HG03460 (cell line): ENCODE measurements around the gene BHLHA15.

Source experiments
- ATAC-seq: cut with Tn5 transposase; IDR thresholded peaks from one replicate; pipeline ENCODE4 v1.9.1; 2021; ENCODE audit not compliant: unreplicated experiment

The BHLHA15 gene

DNA sequence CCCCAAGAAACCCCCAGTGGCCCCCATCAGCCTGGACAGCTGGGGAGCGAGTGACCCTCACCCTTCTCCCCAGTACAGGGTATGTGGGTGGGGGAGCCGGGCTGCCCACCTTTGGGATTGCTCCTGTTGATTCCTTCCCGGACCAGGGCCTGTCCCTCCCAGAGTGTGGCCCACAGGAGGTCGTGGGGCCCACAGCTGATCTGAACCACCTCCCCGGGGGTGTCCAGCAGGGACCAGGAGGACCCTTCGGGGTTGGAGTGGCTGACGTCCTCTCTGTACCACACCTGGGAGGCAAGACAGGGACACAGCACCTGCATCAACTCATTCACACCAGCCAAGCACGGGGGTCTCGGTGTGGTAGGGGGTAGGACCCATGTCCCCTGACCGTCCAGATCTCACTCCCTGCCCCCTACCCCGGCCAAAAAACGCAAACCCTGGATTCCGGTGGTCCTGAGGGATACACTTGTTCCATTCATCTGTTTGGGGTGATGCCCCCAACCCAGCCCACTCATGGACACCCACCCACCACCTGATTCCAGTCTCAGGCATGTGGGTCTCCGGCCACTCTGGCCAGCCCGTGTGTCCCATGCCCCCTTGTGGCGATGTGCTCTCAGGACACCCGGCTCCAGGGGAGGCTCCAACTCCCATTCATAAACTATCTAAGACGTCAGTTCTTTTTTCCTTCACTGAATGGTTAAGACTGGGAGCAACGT is 29.9 kb downstream of the BHLHA15 start:
- no peak for ATAC-seq

DNA sequence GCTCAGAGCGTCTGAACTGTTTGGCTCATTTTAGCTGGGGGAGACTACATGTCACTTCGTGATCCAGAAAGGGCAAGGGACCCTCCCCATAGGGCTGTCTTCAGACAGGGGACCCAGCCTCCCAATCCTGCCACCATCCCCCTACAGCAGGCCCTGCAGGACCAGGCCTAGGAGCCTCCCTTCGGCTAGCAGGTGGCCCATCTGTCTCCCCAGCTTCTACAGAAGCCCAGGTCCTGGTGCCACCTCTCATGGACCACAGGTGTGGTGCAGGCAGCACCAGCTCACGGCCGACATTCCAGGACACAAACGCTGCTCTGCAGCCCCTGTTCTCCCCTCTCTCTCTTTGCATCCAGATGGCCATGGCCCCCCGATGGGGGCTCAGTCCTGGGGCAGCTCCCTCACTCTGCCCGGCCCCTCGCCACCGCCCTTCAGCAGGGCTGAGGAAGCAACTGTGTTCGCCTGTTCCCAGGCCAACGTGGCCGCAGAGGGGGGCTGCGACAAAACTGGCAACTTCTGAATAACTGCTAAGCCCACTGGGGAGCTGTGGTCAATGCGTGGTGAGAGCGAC is 30.5 kb downstream of the BHLHA15 start:
- ATAC-seq = no peak

DNA sequence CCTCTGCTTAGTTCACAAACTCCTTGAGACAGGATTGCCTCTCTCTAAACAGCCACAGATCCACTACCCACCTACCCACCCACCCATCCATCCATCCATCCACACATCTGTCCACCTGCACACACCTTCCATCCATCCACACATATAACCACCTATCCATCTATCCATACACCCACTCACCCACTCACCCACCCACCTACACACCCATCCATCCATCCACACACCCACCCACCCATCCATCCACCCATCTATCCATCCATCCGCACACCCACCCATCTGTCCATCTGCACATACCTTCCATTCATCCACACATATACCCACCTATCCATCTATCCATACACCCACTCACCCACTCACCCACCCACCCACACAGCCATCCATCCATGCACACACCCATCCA is 31.1 kb downstream of the BHLHA15 start:
- ATAC-seq = no peak

DNA sequence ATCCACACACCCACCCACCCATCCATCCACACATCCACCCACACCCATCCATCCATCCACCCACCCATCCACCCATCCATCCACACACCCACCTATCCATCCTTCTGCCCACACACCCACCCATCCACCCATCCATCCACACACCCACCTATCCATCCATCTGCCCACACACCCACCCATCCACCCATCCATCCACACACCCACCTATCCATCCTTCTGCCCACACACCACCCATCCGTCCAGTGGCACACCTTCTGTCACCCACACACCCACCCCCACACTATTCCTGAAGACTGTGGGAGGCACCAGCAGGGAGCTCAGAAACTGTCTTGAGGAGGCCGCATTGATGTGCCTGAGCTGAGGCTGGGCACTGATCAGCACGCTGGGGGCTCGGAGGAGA is 31.7 kb downstream of the BHLHA15 start:
- no peak for ATAC-seq

DNA sequence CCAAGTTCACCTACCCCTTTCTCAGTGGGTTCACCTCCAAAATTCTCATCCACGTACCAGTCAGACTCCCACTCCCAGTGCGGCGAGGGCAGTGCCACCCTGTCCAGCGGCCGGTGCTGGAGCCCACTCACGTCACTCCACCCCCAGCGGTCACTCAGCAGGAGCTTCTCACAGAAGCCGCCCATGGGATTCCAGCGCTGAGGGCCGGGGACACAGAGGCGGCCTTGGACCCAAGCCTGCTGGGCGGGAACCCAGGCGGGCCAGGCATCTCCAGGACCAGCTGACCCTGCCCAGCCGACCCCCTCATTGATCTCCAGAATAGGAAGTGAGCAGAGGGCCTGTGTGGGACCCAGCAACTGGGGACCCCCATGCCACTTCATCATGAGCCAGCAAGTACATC is 33.6 kb downstream of the BHLHA15 start:
- no peak for ATAC-seq

DNA sequence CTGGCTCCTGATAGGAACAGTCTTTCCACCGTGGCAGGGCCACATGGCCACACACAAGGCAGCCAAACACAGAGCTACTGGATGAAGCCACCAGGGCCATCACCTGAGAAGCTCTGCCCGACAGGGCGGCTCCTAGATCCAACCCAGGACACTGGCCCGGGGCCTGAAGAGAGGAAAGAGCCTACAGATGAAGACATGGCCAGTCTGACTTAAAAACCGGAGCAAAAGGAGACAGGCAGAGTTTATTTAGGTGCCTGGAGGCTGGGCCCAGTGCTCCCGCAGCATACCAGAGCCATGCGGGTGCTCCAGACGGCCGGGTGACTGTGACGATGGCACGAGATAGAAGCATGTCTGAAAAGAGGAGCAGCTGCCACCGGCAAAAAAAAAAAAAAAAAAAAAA is 36.9 kb downstream of the BHLHA15 start:
- ATAC-seq = no peak

DNA sequence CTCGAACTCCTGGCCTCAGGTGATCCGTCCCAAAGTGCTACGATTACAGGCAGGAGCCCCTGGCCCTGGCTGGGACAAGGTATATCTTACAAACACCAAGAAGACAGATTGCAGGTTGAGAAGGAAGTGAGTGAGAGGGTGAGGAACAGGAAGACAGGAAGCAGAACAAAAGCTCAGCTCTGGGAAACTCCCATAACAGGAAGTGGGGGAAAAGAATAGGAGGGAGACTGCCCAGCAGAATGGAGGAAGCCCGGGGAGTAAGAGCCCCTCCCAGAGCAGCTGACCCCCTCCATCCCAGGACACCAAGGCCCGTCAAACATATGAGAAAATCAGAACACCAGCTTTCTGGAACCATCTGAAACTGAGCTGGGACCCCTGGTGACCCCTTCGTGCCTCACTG is 37.9 kb downstream of the BHLHA15 start:
- no peak for ATAC-seq

DNA sequence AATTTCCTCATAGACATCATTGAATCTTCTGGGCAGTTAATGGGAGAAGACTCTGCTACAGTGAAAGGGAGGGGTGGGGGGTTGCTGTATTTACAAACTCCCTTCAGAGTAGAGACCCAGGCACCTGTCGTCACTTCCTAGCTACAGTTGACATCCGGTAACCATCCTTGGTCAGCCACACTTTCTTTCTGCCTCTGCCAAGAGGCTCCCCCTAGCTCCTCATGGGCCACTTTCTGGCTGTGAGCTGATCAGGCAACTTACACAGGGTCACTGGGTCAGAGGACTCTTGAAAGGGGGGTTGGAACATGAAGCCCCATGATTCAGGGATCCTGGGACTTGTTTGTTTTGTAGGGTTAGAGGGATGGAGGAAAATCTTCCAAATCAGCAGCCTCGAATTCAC is 39.5 kb downstream of the BHLHA15 start:
- no peak for ATAC-seq

DNA sequence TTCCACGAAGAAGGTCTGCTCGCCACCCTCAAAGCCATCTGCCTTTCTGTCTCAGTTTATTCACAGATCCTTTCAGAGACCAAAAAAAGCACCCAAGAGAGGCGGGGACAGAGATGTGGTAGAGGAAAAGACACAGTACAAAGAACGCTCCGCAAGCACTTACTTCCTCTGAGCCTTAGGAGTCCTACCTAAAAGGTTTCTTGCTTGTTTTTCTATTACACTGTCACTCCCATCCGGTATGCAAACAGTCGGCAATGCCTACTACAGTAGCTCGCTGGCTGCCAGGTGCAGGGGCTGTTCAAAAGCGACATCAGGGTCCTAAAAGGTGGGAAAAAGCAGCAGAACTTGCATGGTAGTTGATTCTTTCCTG is 40.0 kb downstream of the BHLHA15 start:
- ATAC-seq = peak; percentile 25

DNA sequence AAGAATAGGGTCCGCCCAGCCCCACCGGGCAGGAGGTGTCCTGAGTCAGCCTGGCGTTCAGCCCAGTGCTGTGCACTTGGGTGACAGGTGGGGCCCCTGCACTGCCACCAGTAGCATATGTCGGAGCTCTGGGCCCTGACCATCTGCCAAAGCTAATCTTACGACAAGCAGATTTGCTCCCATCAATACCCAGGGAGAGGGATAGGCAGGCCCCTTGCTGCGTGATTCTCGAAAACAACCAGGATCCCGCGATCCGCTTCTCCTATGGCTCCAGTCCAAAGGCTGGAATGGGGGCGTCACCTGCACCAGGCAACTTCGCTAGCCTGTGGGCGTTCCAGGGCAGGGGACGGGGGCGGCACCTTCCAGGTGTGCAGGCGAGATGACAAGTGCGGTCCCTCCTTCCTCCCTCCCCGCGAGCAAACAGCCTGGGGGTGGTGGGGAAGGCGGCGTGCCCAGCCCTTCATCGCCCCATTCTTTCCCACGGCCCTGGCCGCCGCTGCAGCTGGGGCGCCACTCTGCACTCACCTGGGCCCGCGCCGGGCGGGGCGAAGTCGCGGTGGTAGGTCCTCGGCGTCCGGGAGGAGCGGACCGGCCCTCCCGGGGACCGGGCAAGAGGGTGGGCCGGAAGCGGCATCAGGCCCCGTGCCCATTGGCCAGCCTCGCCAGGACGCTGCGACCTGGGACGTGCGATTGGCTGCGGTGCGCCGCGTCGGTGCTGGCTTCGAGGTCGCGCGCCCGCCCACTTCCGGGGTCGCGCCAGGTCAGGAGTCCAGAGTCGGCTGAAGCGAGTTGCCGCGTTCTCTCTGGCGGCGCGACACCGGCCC is 40.6 kb downstream of the BHLHA15 start, which contains the start of gene TECPR1:
Gene TECPR1 (minus strand): TSS at position 632 of the 824 bp plus-strand sequence. CDS start 6,086 bp downstream, outside the sequence.
- peak; percentile 97 for ATAC-seq

DNA sequence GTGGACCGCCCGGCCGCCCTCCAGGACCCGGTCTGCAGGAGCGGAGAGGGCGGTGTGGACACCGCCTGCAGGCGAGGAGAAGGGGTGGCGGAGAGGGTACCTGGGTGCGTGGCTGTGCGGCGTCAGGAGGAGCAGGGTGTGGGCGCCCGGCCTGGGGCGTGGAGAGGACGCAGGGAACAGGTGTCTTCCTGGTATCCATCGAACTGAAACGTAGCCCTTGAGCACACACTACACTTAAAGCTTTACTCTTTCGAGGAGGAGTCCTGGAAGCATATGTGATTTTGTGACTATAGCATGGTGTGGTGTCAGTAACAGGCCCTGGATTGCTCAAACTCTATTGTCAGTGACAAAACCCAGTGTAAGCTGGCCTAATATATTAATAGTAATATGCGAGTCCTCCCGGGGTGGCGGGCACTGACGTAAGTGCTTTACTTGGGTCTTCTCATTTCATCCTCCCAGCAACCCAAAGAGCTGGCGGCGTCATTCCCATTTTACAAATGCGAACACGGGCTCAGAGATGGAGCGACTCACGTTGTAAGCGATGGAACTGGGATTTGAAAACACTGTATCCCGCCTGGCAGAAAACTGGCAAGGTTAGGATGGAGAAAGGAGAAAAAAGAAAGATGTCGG is 41.3 kb downstream of the BHLHA15 start:
- ATAC-seq = peak; percentile 22

DNA sequence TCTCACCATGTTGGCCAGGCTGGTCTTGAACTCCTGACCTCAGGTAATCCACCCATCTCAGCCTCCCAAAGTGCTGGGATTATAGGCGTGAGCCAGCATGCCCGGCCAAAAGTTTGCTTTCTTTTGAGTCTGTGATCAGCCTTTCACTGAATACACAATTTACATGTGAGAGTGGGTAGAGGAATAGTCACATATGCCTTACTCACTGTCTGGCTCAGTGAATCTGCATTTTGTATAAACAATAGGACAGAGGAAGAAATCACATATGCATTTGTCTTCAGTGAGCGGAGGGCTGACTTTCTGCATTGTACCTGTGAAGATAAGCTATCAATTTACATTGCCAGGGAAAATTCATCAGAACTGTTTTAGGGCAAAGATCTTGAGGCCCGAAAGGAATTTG is 43.3 kb downstream of the BHLHA15 start:
- ATAC-seq = no peak

DNA sequence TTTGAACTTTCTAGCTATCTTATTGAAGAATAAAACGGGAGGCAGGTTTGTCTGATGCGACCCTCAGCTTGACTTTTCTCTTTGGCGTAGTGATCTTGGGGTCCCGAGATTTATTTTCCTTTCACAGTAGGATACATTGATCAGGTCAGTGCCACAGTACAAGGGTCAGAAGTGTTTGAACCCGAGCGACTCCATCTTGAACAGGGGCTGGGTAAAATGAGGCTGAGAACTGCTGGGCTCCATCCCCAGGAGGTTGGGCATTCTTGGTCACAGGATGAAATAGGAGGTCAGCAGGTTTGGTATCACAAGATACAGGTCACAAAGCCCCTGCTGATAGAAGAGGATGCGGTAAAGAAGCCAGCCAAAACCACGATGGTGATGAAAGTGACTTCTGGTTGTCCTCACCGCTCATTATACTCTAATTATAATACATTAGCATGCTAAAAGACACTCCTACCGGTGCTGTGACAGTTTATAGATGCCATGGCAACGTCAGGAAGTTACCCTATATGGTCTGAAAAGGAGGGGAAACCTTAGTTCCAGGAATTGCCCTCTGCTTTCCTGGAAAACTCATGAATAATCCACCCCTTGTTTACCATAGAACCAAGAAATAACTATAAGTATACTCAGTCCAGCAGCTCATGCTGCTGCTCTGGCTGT is 43.8 kb downstream of the BHLHA15 start:
- no peak for ATAC-seq

DNA sequence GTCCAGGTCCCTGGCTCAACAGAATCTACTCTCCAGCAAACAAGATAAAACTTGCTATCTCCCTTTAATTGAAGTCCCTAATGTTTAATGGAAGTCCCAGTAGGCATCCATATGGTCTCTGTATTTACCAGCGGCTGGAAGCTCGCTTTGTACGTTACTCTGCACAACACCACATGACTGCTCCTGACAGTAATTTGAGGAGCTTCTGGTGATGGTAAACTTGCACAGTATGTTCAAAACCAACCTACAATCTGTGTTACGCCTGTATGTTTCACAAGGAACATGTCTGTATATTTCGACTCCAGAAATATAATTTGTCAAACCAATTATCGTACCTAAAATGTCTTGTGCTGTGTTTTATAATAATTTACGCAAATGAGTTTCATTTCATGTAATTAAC is 45.2 kb downstream of the BHLHA15 start:
- no peak for ATAC-seq

DNA sequence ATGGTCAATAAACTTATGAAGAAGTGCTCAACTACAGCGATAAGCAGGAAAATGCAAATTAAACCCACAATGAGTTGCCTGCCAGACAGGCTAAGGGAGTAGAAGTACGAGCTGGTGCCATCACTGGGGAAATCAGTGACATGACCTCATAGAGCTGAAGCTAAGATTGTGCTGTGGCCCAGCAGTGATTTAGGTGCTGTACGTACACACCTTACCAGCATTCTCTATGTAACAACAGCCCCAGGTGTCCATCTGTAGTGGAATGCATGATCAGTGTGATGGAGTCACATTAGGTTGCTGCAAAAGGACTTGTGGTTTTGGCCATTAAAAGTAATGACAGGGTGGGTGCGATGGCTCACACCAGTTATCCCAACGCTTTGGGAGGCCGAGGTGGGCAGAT is 46.5 kb downstream of the BHLHA15 start:
- no peak for ATAC-seq
